HG03045 (cell line): ENCODE measurements around the gene U2AF1.
"Not testable (repeated sequence)": the region's sequence is repeated elsewhere in the genome, so short reads cannot be mapped to it uniquely, and the experiment has no call there.

ENCODE experiments used
- ATAC-seq: cut with Tn5 transposase; IDR thresholded peaks from one replicate; pipeline ENCODE4 v1.9.1; 2021; ENCODE audit warnings: mild to moderate bottlenecking, moderate library complexity; ENCODE audit not compliant: unreplicated experiment

Gene U2AF1

GRCh38 chr21:43082587-43083300 is 24.6 kb downstream of the U2AF1 start:
- not testable (repeated sequence) for ATAC-seq

- ATAC-seq = not testable (repeated sequence)
Measured at GRCh38 chr21:43076643-43077042, 30.7 kb downstream of the U2AF1 start.

DNA sequence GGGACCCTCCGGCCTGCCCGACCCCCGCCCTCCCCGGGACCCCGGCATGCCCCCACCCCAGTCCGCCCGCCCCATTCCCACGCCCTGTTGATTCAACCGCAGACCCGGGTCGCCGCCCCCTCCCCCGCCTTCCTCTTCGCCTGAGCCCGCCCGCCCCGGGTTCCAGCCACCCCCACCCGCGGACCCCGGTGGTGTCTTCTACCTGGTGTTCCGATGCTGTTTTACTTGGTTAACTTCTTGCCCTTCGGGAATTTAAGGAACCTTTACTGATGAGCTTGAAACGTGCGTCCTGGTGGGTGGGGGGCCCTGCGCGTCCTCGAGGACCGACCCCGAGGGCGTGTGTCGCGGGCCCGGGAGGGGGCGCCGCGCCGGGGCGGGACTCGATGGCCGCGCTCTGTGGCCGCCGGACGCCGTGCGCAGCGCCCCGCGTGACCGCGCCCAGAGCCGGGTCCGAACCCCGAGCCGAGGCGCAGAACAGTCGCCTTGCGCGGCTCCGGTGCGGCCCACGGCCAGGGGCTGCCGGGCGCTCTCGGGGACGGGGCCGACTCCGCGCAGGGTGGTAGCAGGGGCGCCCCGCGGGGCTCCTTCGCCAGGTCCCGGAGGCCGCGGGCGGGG is 31.2 kb downstream of the U2AF1 start:
- ATAC-seq = not testable (repeated sequence)

GRCh38 chr21:43075170-43076022 is 32.0 kb downstream of the U2AF1 start, which contains the start of gene CBS:
TSS of gene CBS (minus strand) at chr21:43075835. CDS start at chr21:43072193, 3,642 bp downstream.
- not testable (repeated sequence) for ATAC-seq

DNA sequence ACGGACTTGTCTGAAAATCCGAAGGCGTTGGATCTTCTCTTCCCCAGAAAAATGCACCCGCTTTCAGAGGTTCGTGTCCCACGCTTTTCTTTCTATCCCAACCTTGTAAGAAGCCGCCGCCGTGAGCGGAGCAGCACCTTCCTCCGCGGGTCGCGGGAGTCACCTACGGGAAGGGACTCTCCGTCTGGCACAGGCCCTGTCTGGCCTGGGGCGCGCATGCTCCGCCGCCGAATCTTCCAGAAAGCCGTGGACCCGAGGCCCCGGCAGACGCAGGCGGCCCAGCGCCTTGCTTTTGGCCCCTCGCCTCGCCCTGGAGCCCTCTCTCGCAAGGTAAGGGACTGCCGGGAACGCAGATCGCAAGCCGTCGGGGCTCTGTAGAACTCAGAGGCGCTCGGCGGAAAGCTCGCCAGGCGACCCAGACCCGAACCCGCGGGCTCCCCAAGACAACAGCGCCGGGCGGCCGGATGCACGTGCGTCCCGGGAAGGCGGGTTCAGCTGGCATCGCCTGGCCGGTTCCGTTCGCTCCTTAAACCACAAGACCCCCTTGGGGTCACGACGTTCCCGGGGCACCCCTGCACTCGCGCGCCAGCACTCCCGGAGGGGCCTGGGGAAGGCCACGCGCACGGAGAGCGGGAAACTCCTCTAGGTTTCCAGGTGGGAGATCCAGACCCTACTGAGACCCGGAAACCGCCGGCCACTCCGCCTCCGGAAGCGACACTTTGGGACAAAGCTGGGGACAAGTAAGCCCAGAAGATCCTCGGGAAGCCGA is 32.8 kb downstream of the U2AF1 start:
- ATAC-seq = not testable (repeated sequence)

GRCh38 chr21:43072742-43073141 is 34.6 kb downstream of the U2AF1 start:
- ATAC-seq = not testable (repeated sequence)

GRCh38 chr21:43069682-43070081 is 37.7 kb downstream of the U2AF1 start:
- ATAC-seq = not testable (repeated sequence)

DNA sequence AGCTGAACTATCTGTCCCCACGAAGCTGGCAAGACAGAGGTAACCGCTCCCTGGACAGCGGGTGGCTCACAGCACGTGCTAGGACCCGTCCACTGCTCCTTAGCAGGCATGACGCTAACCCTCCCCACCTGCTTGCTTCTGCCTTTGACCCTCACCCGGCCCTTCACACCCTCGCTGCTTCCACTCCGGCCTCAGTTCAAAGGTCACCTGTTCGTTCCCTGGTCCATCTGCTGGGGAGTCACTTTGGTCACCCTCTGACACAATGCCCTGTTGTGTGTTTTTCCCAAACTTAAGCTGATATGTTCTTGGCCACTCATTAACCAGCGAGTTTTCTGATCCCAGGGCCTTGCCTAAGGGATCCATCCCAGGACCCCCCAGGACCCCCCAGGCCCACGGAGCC is 39.3 kb downstream of the U2AF1 start:
- ATAC-seq = not testable (repeated sequence)

GRCh38 chr21:43066690-43067089 is 40.7 kb downstream of the U2AF1 start:
- ATAC-seq = not testable (repeated sequence)

DNA sequence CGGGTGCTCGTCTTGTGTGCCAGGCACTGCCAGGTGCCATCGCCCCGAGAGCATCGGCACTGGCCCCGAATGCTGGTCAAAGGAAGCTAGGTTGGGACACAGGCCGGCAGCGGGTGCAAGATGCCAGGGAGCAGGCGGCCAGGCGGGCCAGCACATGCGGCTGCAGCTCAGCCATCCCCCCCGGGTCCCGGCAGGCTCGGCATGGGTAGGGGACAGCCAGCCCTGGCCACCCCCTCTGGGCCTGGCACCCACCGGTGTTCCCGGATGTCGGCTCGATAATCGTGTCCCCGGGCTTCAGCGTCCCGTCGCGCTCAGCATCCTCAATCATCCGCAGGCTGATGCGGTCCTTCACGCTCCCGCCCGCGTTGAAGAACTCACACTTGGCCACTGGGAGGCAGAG is 41.4 kb downstream of the U2AF1 start:
- not testable (repeated sequence) for ATAC-seq

GRCh38 chr21:43064265-43064917 is 43.0 kb downstream of the U2AF1 start:
- ATAC-seq = not testable (repeated sequence)

GRCh38 chr21:43062955-43063664 is 44.3 kb downstream of the U2AF1 start:
- ATAC-seq = not testable (repeated sequence)

DNA sequence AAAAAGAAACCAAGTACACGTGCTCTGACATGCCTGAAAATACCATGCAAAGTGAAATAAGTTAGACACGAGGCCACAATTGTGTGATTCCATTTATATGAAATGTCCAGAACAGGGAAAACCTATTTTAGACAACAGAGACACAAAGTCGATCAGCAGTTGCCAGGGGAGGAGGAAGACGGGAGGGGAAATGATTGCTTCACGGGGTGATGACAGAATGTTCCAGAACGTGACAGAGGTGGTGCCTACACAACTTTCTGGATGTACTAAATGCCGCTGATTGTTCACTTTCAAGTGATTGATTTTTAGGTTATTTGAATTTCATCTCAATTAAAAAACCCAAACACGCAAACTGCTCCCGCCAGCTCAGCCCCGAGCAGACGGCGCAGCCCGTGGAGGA is 54.3 kb downstream of the U2AF1 start:
- not testable (repeated sequence) for ATAC-seq

DNA sequence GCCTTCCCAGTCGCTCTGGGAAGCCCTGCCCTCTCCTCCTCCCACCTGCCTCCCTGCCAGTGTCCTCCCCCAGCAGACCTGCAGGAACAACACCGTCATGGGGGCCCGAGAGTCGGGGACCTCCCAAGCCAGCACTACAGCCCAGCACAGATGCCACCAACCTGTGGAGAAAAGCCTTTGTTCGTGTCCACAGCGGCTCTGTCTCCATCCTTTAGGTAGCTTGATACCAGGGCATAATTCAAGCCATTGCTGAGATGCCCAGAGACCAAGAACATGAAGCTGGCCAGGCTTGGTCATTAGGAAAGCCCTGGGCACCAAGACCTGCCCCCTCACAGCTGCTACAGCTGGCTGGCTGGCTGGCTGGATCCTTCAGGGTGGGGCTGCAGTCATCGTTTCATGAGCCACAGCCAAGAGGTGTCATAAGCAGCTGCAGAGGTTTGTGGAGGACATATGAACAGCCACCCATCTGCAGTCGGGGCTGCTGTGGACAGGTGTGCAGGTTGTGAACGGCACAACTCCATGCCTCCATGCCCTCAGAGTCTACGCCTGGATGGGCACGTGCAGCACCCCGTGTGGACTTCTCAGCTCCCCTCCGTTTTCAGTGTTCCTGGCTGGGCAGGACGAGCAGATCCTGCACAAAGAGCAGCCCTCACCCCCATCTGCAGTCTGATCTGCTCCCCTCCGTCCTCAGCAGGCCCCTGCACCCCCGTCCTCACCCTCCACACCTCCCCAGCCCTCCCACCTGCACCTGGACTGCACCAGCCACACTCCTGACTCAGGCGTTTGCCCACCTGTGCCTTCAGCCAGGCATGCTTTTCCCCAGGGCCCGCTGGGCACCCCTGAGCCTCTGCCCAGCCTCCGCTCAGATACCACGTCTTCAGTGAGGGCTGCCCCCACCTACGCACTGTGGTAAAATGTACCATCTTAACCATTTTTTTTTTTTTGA is 61.2 kb downstream of the U2AF1 start:
- not testable (repeated sequence) for ATAC-seq

DNA sequence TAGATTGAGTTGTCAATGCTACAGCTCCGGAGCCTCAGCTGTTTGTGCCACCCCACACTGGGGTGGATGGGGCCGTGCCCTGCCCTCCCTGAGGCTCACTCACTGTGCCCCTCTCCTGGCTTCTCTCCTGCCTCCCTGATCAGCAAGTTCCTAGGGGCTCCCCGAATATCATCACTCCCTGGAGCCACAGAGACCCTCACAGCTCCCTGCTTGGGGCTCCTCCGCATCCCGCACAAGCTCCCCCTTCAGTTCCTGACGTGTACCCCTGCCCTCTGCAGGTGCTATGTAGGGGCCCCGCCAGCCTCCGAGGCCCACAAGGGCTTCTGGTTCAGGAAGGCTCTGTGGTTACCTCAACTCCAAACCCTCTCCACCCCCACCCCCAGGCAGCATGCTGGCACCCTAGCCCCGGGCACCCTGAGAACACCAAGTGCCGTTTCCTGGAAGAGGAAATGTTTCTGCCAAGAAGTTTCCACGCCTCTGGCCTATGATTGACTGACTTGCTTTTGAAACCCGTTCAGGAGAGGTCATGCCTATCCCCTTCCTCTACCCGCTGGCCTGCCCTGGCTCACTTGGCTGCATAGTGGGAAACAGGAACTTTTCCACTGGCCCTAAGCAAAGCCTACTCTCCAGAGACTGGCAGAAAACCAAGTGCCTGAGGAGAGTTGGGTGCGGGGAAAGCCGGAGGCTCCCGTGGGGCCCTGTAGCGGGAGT is 62.0 kb downstream of the U2AF1 start:
- ATAC-seq = not testable (repeated sequence)

DNA sequence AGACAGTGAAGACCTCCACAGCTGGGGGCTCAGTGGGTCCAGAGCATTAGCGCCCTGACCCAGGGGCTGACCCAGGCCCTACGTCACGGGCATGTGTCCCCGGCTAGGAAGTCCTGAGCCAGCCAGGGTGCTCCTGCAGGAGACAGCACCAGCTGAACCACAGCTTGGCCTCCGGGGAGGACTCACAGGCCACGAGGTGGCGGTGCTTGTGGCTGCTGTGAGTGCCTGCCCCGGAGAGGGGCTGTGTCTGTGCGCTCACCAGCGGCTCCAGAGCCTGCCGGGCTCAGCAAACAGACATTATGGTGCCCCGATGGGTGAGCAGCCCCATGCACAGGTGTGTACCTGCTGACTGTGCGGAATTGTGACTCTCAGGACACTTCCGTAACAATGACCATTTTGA is 62.8 kb downstream of the U2AF1 start:
- ATAC-seq = not testable (repeated sequence)

- not testable (repeated sequence) for ATAC-seq
Measured at GRCh38 chr21:43043291-43043690, 64.1 kb downstream of the U2AF1 start.
